DMS 273 (cell line): ENCODE data around the gene LTC4S.

ENCODE experiments used
- DNase-seq: peaks from one replicate; lab custom pipeline; 2025; ENCODE audit not compliant: unreplicated experiment; lab: John Stamatoyannopoulos, UW

Gene LTC4S

GRCh38 chr5:179795049-179795862, 1.5 kb downstream of the LTC4S start:
- peak; percentile 62 for DNase-seq

- peak; percentile 86 for DNase-seq
These were observed 2.4 kb downstream of the LTC4S start for GRCh38 chr5:179795863-179796833.

- no peak for DNase-seq
These were observed 3.3 kb downstream of the LTC4S start for GRCh38 chr5:179796877-179797608.

GRCh38 chr5:179797741-179798140, 4.0 kb downstream of the LTC4S start:
- DNase-seq: no peak

- no peak for DNase-seq
These were observed 4.5 kb downstream of the LTC4S start for GRCh38 chr5:179798144-179798770.

GRCh38 chr5:179798771-179799643, 5.2 kb downstream of the LTC4S start:
- DNase-seq: no peak

GRCh38 chr5:179799644-179799973, 5.8 kb downstream of the LTC4S start:
- no peak for DNase-seq

GRCh38 chr5:179800071-179800695, 6.4 kb downstream of the LTC4S start:
- no peak for DNase-seq

- no peak for DNase-seq
These were observed 7.0 kb downstream of the LTC4S start for GRCh38 chr5:179800696-179801201.

GRCh38 chr5:179801304-179802206, 7.8 kb downstream of the LTC4S start:
- no peak for DNase-seq

GRCh38 chr5:179802207-179802883, 8.6 kb downstream of the LTC4S start:
- DNase-seq: no peak

- DNase-seq: peak; percentile 58
These were observed 9.3 kb downstream of the LTC4S start for GRCh38 chr5:179802950-179803562.

- DNase-seq: peak; percentile 70
These were observed 10.1 kb downstream of the LTC4S start for GRCh38 chr5:179803651-179804554.

- no peak for DNase-seq
These were observed 10.8 kb downstream of the LTC4S start for GRCh38 chr5:179804555-179804947.

GRCh38 chr5:179805070-179805528, 11.3 kb downstream of the LTC4S start:
- peak; percentile 54 for DNase-seq
